Effector memory CD8-positive, alpha-beta T cell (primary cell): ENCODE measurements around the gene DOK4.
A peak's percentile ranks its signal among the peaks of the same experiment; 100 is the strongest.

Experiments
- ATAC-seq: fragments of 150-1000 bp; cut with Tn5 transposase; replicated peaks from 2 replicates; pipeline ENCODE4 v1.10.0; 2021; ENCODE audit warnings: mild to moderate bottlenecking, moderate library complexity
- DNase-seq, 3 experiments: peaks; one replicate each; pipeline ENCODE4 v3.0.0; 2021
- H3K27ac Mint-ChIP-seq, 2 donors: one replicate each; pipeline ENCODE4 v1.8.0; 2022; ENCODE audit warnings: mild to moderate bottlenecking in 2 of 2, mixed read lengths in 2 of 2, moderate library complexity in 2 of 2
- H3K27me3 Mint-ChIP-seq, 2 donors: one replicate each; pipeline ENCODE4 v1.8.0; 2022; ENCODE audit warnings: mixed read lengths in 2 of 2
- H3K36me3 Mint-ChIP-seq: one replicate; pipeline ENCODE4 v1.8.0; 2022; ENCODE audit warnings: mild to moderate bottlenecking, moderate library complexity, mixed read lengths; ENCODE audit not compliant: insufficient read depth
- H3K4me1 Mint-ChIP-seq, 2 donors: one replicate each; pipeline ENCODE4 v1.8.0; 2022; ENCODE audit warnings: low read depth in 2 of 2, mixed read lengths in 2 of 2
- H3K4me3 Mint-ChIP-seq, 2 donors: one replicate each; pipeline ENCODE4 v1.8.0; 2022; ENCODE audit warnings: mild to moderate bottlenecking in 2 of 2, mixed read lengths in 2 of 2, moderate library complexity in 2 of 2
- H3K9me3 Mint-ChIP-seq, 2 donors: one replicate each; pipeline ENCODE4 v1.8.0; 2022; ENCODE audit warnings: mixed read lengths in 2 of 2

DOK4 gene

DNA sequence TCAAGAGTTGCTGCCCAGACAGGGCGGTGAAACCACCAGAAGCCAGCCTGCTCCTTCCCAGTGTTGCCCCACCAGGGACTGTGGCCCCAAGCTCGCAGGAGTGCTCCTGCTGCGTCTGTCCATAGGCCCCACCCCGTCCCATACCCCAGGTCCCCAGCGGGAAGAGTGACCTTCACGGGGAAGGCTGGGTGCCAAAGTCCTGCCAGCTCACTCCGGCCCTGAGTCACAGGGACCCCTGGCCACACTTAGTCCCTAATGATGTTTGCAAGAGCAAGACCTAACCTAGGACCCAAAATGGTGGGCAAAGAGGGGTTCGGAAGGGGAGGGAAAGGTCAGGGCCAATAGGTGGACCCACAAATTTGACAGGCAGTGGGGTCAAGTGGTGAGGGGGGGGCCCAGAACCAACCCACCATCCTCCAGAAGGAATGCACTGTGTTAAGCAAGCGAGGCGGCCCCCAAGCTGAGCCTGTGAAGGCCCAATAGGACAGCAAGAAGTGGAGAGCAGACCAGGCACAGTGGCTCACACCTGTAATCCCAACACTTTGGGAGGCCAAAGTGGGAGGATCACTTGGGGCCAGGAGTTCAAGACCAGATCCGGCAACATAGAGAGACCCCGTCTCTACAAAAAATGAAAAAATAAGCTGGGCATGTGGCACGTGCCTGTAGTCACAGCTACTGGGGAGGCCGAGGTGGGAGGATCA, 3.3 kb downstream of the DOK4 start:
- ATAC-seq = no peak
- no peaks in the 10 kb centered on the region for H3K27me3 Mint-ChIP-seq

DNA sequence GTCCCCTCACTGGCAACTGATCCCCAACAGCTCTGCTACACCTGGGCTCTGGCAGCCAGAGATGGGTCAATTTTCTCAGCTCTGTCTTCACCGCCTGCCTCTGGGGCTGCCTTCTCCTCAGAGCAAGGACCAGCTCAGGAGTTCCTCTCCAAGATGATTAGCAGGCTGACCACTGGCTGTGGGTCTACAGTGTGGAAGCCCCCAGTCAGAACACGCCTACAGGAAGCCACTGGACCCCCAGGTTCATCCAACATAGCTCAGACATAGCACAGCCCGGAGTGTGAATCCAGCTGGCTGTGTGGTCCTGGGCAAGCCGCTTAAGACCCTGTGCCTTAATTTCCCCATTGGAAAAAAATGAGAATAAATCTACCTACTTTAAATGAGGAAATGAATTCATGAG, 4.9 kb downstream of the DOK4 start:
- Mint-ChIP-seq H3K9me3 (no peaks in the 10 kb centered on the region), H3K4me1 (peaks cover 15 to 20% of the 10 kb centered on the region in 2 donors), H3K27me3 (no peaks in the 10 kb centered on the region), H3K36me3 (peaks cover 7% of the 10 kb centered on the region), H3K4me3 (no peak overlapping the region), H3K27ac (no peak overlapping the region)
- DNase-seq = no peak
- no peak for ATAC-seq

More for the DNA sequence above, 3.3 kb downstream of the DOK4 start:
- no peaks in the 10 kb centered on the region for H3K9me3 Mint-ChIP-seq
- no peak overlapping the region for H3K4me3 Mint-ChIP-seq
- DNase-seq = no peak
- peaks cover 3% of the 10 kb centered on the region for H3K36me3 Mint-ChIP-seq
- peaks cover 20 to 22% of the 10 kb centered on the region in 2 donors for H3K4me1 Mint-ChIP-seq
- peak overlapping the region in 1 of 2 donors; percentile 17 for H3K27ac Mint-ChIP-seq

- H3K4me1 Mint-ChIP-seq = peaks cover 18 to 23% of the 10 kb centered on the region in 2 donors
- peak overlapping the region in 1 of 2 donors; percentile 39 for H3K27ac Mint-ChIP-seq
- DNase-seq (no peak), ATAC-seq (no peak)
- H3K27me3 Mint-ChIP-seq = no peaks in the 10 kb centered on the region
- no peaks in the 10 kb centered on the region for H3K9me3 Mint-ChIP-seq
- H3K4me3 Mint-ChIP-seq = no peak overlapping the region
- peaks cover 4% of the 10 kb centered on the region for H3K36me3 Mint-ChIP-seq
These were observed 5.5 kb downstream of the DOK4 start for GRCh38 chr16:57480754-57481230.

DNA sequence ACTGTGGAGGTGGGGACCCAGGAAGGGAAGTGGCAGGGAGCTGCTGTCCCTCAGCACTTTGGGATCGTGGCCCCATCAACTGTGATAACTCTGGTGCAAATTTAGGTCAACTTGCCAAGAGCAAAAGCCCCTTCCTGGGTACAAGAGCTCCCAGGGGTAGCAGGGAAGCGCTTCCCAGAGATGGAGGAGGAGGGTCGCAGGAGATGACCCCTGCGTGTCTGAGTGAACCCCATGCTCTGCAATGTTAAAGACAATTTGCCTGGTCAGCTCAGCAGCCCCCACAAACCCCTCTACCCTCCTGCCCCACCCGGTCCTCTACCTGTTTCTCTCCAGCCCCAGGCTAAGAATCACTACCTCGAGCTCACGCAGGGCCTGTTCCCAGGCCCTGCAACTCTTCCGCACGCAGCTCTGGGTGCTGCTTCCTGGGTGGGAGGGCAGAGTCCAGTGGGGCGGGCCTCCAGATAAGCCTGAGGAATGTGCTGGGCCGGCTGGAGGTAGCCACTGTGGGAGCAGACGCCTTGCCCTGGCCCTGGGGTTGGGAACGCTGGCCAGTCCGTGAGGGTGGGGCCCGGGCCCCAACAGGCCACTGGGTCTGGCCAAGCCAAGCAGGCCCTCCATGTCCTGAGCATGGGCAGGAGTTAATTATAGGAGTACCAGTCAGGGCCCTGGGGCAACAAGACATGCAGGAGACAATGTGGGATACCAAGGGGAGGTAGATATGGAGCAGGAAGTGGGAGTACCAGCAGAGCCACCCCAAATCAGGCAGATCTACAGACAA, 6.1 kb downstream of the DOK4 start:
- H3K4me3 Mint-ChIP-seq = no peak overlapping the region
- H3K4me1 Mint-ChIP-seq = peaks cover 14 to 18% of the 10 kb centered on the region in 2 donors
- peak overlapping the region in 1 of 2 donors; percentile 71 for H3K27ac Mint-ChIP-seq
- DNase-seq (no peak), ATAC-seq (no peak)
- peaks cover 3% of the 10 kb centered on the region for H3K36me3 Mint-ChIP-seq
- H3K27me3 Mint-ChIP-seq = no peaks in the 10 kb centered on the region
- H3K9me3 Mint-ChIP-seq = no peaks in the 10 kb centered on the region

DNA sequence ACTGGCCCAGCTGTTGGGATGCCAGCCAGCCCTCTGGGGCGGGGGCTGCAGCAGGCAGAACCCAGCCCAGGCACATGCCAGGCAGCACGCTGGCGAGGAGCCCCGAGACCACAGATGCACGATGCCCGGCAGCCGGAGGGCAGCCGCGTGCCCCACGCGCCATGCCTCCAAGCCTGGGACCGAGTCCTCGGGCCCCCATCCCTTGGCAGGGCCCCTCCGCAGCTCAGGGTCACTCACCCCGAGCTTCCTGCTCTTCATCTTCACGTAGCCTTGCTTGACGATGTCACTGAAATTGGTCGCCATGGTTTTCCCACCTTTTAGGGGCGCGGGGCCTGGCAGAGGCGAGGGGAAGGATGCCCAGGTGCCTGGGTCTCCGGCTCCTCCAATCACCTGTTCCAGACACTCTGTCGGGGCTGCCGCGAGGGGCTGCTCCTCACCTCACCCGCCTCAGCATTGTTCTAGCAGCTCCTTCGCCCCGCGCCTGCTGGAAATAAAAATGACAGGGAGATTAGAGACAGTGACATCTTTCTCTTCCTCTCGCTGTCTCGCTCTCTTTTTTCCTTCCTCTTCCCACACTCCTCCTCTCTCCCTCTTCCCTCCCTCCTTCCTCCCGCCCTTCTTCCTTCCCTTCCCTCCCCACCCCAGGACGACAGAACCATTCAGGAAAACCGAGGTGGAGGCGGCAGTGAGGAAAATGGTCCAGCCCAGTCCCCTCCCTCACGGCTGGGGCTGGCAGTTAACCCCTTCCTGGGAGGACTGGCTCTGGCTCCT, 6.9 kb downstream of the DOK4 start:
- Mint-ChIP-seq H3K36me3 (peaks cover 3% of the 10 kb centered on the region), H3K27me3 (no peaks in the 10 kb centered on the region), H3K27ac (peak overlapping the region in 1 of 2 donors; percentile 71), H3K4me3 (no peak overlapping the region), H3K4me1 (peaks cover 6 to 12% of the 10 kb centered on the region in 2 donors), H3K9me3 (no peaks in the 10 kb centered on the region)
- DNase-seq (no peak), ATAC-seq (no peak)

GRCh38 chr16:57478396-57479204, 7.7 kb downstream of the DOK4 start:
- Mint-ChIP-seq H3K36me3 (peaks cover 3% of the 10 kb centered on the region), H3K4me3 (no peak overlapping the region), H3K9me3 (no peaks in the 10 kb centered on the region), H3K4me1 (peaks cover 6 to 12% of the 10 kb centered on the region in 2 donors), H3K27me3 (no peaks in the 10 kb centered on the region), H3K27ac (peak overlapping the region in 1 of 2 donors; percentile 41)
- DNase-seq (no peak), ATAC-seq (no peak)

GRCh38 chr16:57477531-57478202, 8.6 kb downstream of the DOK4 start:
- Mint-ChIP-seq H3K9me3 (no peaks in the 10 kb centered on the region), H3K4me1 (peaks cover 6 to 12% of the 10 kb centered on the region in 2 donors), H3K27ac (no peak overlapping the region), H3K36me3 (peaks cover 3% of the 10 kb centered on the region), H3K4me3 (no peak overlapping the region), H3K27me3 (no peaks in the 10 kb centered on the region)
- no peak for ATAC-seq
- no peak for DNase-seq

GRCh38 chr16:57476546-57477410, 9.5 kb downstream of the DOK4 start:
- Mint-ChIP-seq H3K4me3 (no peak overlapping the region), H3K27me3 (no peaks in the 10 kb centered on the region), H3K4me1 (peaks cover 6 to 12% of the 10 kb centered on the region in 2 donors), H3K27ac (peak overlapping the region; percentile 77), H3K36me3 (peaks cover 11% of the 10 kb centered on the region), H3K9me3 (no peaks in the 10 kb centered on the region)
- DNase-seq (no peak), ATAC-seq (no peak)

DNA sequence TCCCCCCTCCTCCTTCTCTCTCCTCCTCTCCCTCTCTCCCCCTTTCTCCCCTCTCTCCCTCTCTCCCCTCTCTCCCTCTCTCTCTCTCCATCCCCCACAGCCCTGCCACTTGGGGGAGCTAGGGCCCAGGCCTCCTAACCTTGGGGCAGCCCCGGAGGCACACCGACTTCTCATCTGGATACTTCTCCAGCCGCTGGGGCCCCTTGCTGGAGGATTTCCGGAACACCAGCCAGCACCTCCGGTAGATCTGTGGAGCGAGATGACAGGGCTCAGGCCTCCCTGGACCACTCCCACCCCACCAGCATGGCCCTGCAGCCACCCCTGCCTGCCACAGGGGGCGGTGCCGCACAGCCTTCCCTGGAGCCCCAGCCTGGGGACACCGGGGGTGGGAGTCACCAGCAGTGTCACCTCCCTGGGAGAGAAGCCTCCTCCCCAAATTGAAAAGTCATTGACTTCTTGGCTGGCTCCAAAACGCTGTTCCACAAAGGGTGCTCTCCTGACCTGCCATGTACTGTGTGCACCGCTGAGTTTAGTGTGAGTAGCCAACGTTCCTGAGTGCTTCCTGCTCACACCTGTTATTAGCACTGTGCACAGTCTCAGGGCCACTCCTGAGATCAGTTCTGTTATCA, 10.5 kb downstream of the DOK4 start:
- Mint-ChIP-seq H3K36me3 (peaks cover 17% of the 10 kb centered on the region), H3K4me1 (peaks cover 6 to 12% of the 10 kb centered on the region in 2 donors), H3K9me3 (no peaks in the 10 kb centered on the region), H3K27me3 (no peaks in the 10 kb centered on the region), H3K4me3 (peak overlapping the region; percentile 37 to 41), H3K27ac (peak overlapping the region; percentile 77)
- DNase-seq = peak; percentile 54 to 68 (median 57)
- peak; percentile 97 for ATAC-seq

GRCh38 chr16:57474671-57475661, 11.3 kb downstream of the DOK4 start:
- DNase-seq (no peak), ATAC-seq (no peak)
- Mint-ChIP-seq H3K27ac (peak overlapping the region in 1 of 2 donors; percentile 77), H3K27me3 (no peaks in the 10 kb centered on the region), H3K36me3 (peaks cover 25% of the 10 kb centered on the region), H3K9me3 (no peaks in the 10 kb centered on the region), H3K4me3 (no peak overlapping the region), H3K4me1 (peaks cover 6 to 12% of the 10 kb centered on the region in 2 donors)
